Stimulated activated naive CD4-positive, alpha-beta T cell treated with Interleukin-2 at 50 U/mL for 16 hours (primary cell): ENCODE results near the gene ZNF74.
"Not testable (repeated sequence)": the region's sequence is repeated elsewhere in the genome, so short reads cannot be mapped to it uniquely, and the experiment has no call there.

Experiments used
- DNase-seq: peaks from one replicate; lab custom pipeline; 2025; lab: John Stamatoyannopoulos, UW

The ZNF74 gene

DNA sequence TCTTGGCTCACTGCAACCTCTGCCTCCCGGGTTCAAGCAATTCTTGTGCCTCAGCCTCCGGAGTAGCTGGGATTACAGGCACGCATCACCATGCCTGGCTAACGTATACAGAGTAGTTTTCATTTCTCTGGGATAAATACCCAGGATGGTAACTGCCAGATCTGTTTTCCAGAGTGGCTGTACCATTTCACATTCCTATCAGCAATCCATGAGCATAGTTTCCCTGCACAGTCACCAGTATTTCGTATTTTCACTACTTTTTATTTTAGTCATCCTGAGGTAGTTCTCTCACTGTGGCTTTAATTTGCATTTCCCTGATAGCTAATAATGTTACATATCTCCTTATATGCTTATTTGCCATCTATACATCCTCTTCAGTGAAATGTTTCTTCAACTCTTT lies 54.7 kb downstream of the ZNF74 start:
- no peak for DNase-seq

DNA sequence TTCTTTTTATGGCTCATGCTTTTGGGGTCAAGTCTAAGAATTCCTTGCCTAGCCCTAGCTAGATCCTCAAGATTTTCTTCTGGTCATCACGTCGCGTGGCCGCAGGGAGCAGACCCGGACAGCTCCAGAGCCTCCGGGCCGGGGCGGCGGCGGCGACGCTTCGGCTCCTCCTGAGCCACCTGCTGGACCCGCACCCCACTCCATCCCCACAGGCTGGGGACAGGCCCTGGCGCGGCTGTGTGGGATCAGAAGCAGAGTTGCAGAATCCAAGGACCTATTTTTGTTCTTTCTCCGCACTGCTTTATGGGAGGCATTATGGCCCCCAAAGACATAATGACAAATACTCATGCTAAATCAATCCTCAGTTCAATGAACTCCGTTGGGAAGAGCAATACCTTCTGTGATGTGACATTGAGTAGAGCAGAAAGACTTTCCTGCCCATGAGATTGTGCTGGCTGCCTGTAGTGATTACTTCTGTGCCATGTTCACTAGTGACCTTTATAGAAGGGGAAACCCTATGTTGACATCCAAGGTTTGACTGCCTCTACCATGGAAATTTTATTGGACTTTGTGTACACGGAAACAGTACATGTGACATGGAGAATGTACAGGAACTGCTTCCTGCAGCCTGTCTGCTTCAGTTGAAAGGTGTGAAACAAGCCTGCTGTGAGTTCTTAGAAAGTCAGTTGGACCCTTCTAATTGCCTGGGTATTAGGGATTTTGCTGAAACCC lies 56.0 kb downstream of the ZNF74 start:
- no peak for DNase-seq

DNA sequence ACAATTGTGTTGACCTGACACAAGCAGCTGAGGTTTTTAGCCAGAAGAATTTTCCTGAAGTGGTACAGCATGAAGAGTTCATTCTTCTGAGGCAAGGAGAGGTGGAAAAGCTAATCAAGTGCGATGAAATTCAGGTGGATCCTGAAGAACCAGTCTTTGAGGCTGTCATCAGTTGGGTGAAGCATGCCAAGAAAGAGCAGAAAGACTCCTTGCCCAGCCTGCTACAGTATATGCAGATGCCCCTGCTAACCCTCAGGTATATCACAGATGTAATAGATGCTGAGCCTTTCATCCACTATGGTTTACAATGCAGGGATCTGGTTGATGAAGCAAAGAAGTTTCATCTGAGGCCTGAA lies 56.6 kb downstream of the ZNF74 start:
- DNase-seq: no peak

DNA sequence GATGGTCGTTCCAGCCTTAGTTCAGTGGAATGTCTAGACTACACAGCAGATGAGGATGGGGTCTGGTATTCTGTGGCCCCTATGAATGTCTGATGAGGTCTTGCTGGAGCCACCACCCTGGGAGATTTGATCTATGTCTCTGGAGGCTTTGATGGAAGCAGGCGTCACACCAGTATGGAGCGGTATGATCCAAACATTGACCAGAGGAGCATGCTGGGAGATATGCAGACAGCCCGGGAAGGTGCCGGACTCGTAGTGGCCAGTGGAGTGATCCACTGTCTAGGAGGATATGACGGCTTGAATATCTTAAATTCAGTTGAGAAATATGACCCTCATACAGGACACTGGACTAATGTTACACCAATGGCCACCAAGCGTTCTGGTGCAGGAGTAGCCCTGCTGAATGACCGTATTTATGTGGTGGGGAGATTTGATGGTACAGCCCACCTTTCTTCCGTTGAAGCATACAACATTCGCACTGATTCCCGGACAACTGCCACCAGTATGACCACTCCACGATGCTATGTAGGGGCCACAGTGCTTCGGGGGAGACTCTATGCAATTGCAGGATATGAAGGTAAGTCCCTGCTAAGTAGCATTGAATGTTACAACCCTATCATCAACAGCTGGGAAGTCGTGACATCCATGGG lies 57.3 kb downstream of the ZNF74 start:
- not testable (repeated sequence) for DNase-seq

DNA sequence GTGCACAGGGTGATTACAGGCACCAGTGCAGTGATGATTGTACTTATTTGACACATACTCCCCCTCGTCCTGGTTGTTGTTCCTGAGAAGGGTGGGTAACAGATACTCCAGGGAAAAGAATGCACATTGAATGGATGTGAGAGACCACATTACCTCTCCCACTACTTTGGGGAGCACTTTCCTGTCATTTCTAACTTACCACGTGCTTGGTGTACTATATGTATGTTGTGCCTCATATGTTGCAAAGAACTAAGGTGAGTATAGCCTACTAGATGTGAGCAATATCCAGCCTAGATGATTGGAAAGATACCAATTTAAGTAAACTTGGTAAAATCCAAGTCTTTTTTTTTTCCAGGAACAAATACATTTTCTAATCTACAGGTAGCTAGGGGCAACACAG lies 58.0 kb downstream of the ZNF74 start:
- DNase-seq: no peak

DNA sequence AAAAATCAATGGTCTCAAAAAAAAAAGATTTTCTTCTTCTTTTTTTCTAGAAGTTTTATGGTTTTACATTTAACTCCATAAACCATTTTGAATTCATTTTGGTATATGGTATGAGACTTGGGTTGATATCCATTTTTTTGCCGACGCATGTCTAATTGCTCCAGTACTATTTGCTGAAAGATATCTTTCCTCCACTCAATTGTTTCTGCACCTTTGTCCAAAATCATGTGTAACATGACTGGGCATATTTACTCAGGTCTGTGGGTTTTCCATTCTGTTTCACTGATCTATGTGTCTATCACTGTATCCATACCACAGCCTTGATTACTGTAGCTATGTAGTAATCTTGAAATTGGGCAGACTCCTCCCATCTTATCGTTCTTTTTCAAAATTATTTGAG lies 59.3 kb downstream of the ZNF74 start:
- no peak for DNase-seq

DNA sequence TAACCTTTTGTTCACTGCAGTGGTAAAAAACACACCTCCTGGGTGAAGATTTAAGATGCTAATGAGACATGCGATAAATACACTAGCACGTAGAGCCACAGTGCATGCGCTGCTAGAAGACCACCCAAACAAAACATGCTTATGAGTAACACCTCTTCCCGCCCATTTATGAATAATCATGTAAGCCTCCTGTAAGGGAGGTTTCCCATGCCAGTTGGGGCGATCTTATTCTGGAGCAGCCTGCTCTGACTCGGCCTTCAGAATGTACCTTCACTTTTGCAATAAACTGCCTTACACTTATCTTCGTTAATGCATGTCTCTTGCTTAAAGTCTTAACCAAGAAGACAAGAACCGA lies 61.7 kb downstream of the ZNF74 start:
- no peak for DNase-seq

DNA sequence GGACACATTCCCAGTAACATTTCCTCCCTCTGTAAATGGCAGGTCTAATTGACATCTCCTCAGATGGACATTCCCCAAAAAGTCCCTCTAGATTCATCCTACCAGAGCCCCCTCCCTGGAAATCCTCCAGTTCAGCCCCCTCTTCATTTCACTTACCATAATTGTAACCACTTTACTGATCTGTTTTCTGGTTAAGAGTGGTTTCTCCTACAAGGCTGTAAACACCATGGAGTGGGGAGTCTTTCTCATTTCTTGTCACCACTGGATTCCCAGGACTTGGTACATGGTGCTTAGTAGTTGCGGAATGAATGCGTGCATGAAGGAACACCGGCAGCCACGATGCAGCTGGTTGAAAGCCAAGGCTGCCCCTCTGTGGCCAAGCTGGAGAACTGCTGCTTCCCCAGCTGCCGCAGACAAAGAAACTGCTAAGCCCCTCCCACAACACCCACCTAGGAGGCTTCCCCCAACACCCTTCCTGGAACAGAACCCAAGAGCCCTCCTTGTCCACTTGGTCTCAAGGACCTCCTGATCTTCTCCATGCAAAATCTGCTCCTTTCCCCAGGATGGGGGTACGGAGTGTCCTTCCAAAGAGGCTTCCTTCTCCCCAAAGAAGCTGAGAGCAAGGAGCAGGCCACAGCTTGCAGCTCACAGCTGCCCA lies 62.2 kb downstream of the ZNF74 start:
- peak; percentile 75 for DNase-seq

DNA sequence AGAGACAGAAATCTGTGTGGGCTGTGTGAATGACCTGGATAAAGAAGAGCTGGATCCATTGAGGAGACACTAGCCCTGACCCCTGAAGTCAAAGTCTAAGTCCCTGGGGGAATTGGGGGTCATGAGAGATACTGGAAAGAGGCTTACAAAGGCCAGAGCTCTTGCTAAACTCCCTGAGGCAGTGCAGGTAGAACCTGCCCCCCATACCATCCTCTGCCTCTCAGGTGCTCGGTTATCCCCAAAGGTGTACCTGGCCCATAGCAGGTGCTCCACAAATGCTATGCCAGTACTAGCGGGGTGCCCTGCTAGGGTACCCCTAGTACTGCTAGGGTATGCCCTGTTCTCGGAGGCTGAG lies 62.7 kb downstream of the ZNF74 start:
- DNase-seq: no peak

DNA sequence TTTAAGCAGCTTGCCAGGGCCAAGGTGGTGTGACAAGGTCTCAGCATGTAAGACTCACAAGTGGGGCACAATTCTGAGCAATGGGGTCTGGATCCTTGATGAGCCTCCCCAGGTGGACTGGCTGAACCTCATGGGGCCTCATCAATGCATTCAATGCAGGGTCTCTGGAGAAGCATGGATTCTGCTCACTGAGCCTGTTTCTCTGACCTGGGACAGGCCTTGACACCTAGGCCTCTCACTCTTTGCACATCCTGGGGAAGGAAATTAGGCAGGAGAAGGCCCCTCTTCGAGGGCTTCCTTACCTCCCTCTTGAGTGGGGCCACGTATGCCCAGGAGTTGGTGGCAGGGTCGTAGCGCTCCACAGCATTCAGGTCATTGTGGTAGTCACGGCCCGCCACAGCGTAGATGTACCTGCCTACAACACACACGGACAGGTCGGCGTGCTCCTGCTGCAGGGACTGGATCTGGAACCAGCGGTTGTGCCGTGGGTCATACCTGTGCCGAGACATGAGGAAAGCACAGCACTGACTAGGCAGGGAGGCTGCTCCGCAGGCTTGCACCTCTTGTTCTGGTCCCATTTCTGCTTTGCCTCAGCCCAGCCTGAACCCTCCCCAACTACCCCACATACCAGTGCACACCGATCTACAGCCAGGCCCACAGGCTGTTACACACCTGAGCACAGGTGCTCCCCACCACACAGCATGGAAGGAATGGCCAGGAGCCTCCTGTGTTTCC lies 63.7 kb downstream of the ZNF74 start:
- DNase-seq: no peak
